Adrenal gland (tissue), 5 donors: ENCODE results near the gene FYN.

Experiments
- CTCF ChIP-seq, 6 experiments: fragments of 450-650 bp in 4 of 6; fragments of 200-600 bp in 2 of 6; sonication (generic) in 1 of 6; IDR thresholded peaks; 1 replicate in 5 of 6; 2 replicates in 1 of 6; pipeline versions ENCODE4 v1.5.1 to v1.8.0; 2016 to 2021; ENCODE audit warnings: antibody characterized with exemption in 6 of 6, mild to moderate bottlenecking in 2 of 6, moderate library complexity in 1 of 6
- POLR2A ChIP-seq, 2 donors: fragments of 450-650 bp; IDR thresholded peaks; one replicate each; pipeline ENCODE4 v1.6.1; 2017; ENCODE audit warnings: antibody characterized with exemption in 2 of 2, mild to moderate bottlenecking in 2 of 2, moderate library complexity in 1 of 2
- donor health status: DM: no; HTN: no; CAD: no.

- no peak for TF ChIP-seq CTCF (IDR thresholded peaks at IDR 0.05)
- no peak for TF ChIP-seq POLR2A (IDR thresholded peaks at IDR 0.05)
Observed at GRCh38 chr6:111692327-111693164, 180.7 kb downstream of the FYN start.
